Heart left ventricle (tissue), 16 donors: Measurements from ENCODE around the gene SPATA31C2. TPM values are rescaled to one million over a fixed set of nuclear protein-coding genes. Genes with fewer than 3 reads are reported as not detected.
"Not testable (repeated sequence)": the region's sequence is repeated elsewhere in the genome, so short reads cannot be mapped to it uniquely, and the experiment has no call there.

Experiments used
- ATAC-seq, 4 donors: fragments of 200-7000 bp; cut with Tn5 transposase; one replicate each; pipeline ENCODE4 v1.9.1; 2020 to 2022; ENCODE audit warnings: moderate library complexity in 4 of 4, mild to moderate bottlenecking in 3 of 4, moderate number of reproducible peaks in 1 of 4
- DNase-seq, 5 donors: peaks; one replicate each; pipeline ENCODE4 v3.0.0-alpha.2; 2020
- H3K27ac ChIP-seq, 12 donors: fragments of 200-600 bp; sonication (generic) in 4 of 12; one replicate each; pipeline versions ENCODE4 v1.5.0 to v1.8.0; 2016 to 2022; ENCODE audit warnings: mild to moderate bottlenecking in 2 of 12
- H3K27me3 ChIP-seq, 9 donors: fragments of 200-600 bp; sonication (generic) in 2 of 9; one replicate each; pipeline versions ENCODE4 v1.5.1 to v1.8.0; 2016 to 2022; ENCODE audit warnings: mild to moderate bottlenecking in 3 of 9
- H3K36me3 ChIP-seq, 9 donors: fragments of 200-600 bp; sonication (generic) in 2 of 9; one replicate each; pipeline versions ENCODE4 v1.5.0 to v1.8.0; 2018 to 2022; ENCODE audit warnings: mild to moderate bottlenecking in 2 of 9
- H3K4me1 ChIP-seq, 12 donors: fragments of 200-600 bp; sonication (generic) in 4 of 12; one replicate each; pipeline versions ENCODE4 v1.5.0 to v1.8.0; 2016 to 2022; ENCODE audit warnings: mild to moderate bottlenecking in 3 of 12
- H3K4me3 ChIP-seq, 12 donors: fragments of 200-600 bp; sonication (generic) in 4 of 12; one replicate each; pipeline versions ENCODE4 v1.5.0 to v1.8.0; 2017 to 2022; ENCODE audit warnings: mild to moderate bottlenecking in 9 of 12, moderate library complexity in 4 of 12
- H3K9me3 ChIP-seq, 12 donors: fragments of 200-600 bp; sonication (generic) in 4 of 12; one replicate each; pipeline versions ENCODE4 v1.5.0 to v1.8.0; 2016 to 2022; ENCODE audit warnings: mild to moderate bottlenecking in 1 of 12
- POLR2A ChIP-seq, 2 donors: fragments of 450-650 bp; IDR thresholded peaks; one replicate each; pipeline ENCODE4 v1.6.1; 2017; ENCODE audit warnings: antibody characterized with exemption in 2 of 2, mild to moderate bottlenecking in 2 of 2, moderate library complexity in 2 of 2
- WGBS, 4 donors: extraction: QIAGEN DNeasy Blood & Tissue Kit in 2 of 4; methylation state at CpG; one replicate each; pipeline versions ENCODE4 v1.1.5 to v1.1.7; 2013 to 2018; 5-methylcytosine and 5-hydroxymethylcytosine counted together
- intact Hi-C, 10 donors: fragments of 100-400 bp; cut with DNase I; formaldehyde crosslinking; loops; one replicate each; pipeline versions ENCODE4 v1.11.1 to v1.14.2; 2022
- polyA plus RNA-seq, 2 donors: library from polyadenylated mRNA; stranded (reverse); fragments of 200-250 nt; gene quantifications; one replicate each; pipeline ENCODE4 v1.2.3, GENCODE V29; 2013
- total RNA-seq, 9 donors: library from RNA; depleted of rRNA in 2 of 9; stranded (reverse); fragments of >200 nt in 2 of 9; fragmentation: NEBNext Ultra II Directional in 3 of 9; extraction: Animal tissue kit (Norgen Biotek cat#: 25700) in 3 of 9; gene quantifications; one replicate each; pipeline versions ENCODE4 v1.1.0 to v1.2.4, GENCODE V29; 2016 to 2023
- TF ChIP-seq, protein P1 (sequence below), 12 donors: fragments of 200-600 bp; sonication (generic) in 4 of 12; IDR thresholded peaks; one replicate each; pipeline versions ENCODE4 v1.5.0 to v1.8.0; 2018 to 2022; ENCODE audit warnings: antibody characterized with exemption in 12 of 12, mild to moderate bottlenecking in 5 of 12
- donor health status: ischemic (EF 13 %, LVEDD 7.1; RV severe dilation, severe dysfunction).
- donor health status: healthy with polysubstance abuse.
- donor health status: DM: no; HTN: yes; CAD: no.
- donor health status: DM: no; HTN: no; CAD: no.
- donor health status: ischemic (EF 25% LVEDD 6.9; RV normal size, moderate dysfunction).
- donor health status: ischemic (EF 25% LVEDD 5.7; RV mildly dilated, moderate dysfunction).
- donor health status: healthy.
- donor health status: DM: yes; HTN: yes; CAD: no.
- donor health status: ischemic (EF 35%, LVEDD 5.7; RV mildly dilated, moderate dysfunction).
- donor health status: nonischemic (EF 11% LVEDD 7.7; RV severe dilation, severe dysfunction).
- donor health status: DM: yes; HTN: yes; CAD: no.
- donor health status: PGD.
- donor health status: ischemic (EF 29% LVEDD 5.4; RV normal size, mild dysfunction).
- donor health status: nonischemic (EF 23%, LVEDD 6.1; RV moderate dilation, normal function).

Gene SPATA31C2
- total and polyA plus RNA-seq, 11 donors = not detected

DNA sequence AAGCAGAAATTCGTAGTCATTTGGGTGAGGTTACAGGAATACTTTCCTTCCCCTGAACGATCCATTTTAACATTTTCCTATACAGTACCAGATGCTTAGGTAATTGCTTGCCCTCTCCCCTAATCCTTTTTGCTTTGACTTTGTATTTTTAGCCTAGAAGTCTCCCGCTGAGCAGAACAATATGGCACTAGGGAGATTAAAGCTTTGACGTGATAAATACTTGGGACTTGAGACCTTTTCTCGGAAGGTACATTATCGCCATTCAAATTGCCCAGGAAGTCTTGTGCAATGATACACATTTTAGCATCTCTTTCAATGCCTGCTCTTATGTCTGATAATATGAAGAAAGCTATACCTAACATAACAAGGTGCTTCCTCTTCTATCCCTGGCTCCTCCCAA lies 22.9 kb upstream of the SPATA31C2 start:
- H3K27ac ChIP-seq = no peak overlapping the region
- no peak overlapping the region for H3K4me3 ChIP-seq
- H3K27me3 ChIP-seq = peaks cover 0 to 12% (median 0%) of the 10 kb centered on the region in 9 donors
- no peaks in the 10 kb centered on the region for H3K4me1 ChIP-seq
- ATAC-seq (no peak), DNase-seq (no peak)
- H3K36me3 ChIP-seq = no peaks in the 10 kb centered on the region
- H3K9me3 ChIP-seq = no peaks in the 10 kb centered on the region
- intact Hi-C loops = no loop called here
- WGBS, 4 donors = 57 to 66% (median 65%) methylated on average over 6 of the region's 6 CpGs
- TF ChIP-seq, protein P1, sequence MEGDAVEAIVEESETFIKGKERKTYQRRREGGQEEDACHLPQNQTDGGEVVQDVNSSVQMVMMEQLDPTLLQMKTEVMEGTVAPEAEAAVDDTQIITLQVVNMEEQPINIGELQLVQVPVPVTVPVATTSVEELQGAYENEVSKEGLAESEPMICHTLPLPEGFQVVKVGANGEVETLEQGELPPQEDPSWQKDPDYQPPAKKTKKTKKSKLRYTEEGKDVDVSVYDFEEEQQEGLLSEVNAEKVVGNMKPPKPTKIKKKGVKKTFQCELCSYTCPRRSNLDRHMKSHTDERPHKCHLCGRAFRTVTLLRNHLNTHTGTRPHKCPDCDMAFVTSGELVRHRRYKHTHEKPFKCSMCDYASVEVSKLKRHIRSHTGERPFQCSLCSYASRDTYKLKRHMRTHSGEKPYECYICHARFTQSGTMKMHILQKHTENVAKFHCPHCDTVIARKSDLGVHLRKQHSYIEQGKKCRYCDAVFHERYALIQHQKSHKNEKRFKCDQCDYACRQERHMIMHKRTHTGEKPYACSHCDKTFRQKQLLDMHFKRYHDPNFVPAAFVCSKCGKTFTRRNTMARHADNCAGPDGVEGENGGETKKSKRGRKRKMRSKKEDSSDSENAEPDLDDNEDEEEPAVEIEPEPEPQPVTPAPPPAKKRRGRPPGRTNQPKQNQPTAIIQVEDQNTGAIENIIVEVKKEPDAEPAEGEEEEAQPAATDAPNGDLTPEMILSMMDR (IDR thresholded peaks at IDR 0.05) = no peak
- no peak for TF ChIP-seq POLR2A (IDR thresholded peaks at IDR 0.05)

GRCh38 chr9:88143957-88144625 lies 5.8 kb upstream of the SPATA31C2 start:
- intact Hi-C loops = no loop called here
- H3K27ac ChIP-seq = no peak overlapping the region
- no peak for TF ChIP-seq POLR2A (IDR thresholded peaks at IDR 0.05)
- TF ChIP-seq, protein P1 (IDR thresholded peaks at IDR 0.05) = no peak

DNA sequence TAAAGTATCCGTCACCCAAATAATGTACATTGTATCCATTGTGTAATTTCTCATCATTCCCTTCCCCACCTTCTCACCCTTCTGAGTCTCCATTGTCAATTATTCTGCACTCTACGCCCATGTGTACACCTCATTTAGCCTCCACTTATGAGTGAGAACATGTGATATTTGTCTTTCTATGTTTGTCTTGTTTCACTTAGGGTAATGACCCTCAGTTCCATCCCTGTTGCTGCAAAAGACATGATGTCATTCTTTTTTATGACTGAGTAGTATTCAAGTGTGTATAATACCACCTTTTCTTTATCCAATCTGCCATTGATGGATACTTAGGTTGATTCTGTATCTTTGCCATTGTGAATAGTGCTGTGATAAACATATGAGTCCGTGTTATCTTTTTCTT lies 4.9 kb upstream of the SPATA31C2 start:
- Histone ChIP-seq H3K36me3 (no peaks in the 10 kb centered on the region), H3K4me1 (no peaks in the 10 kb centered on the region), H3K27ac (no peak overlapping the region), H3K27me3 (peaks cover 0 to 3% (median 0%) of the 10 kb centered on the region in 9 donors), H3K4me3 (no peak overlapping the region), H3K9me3 (no peaks in the 10 kb centered on the region)
- intact Hi-C loops = no loop called here
- WGBS, 4 donors = 81 to 86% (median 83%) methylated on average over 3 of the region's 3 CpGs
- TF ChIP-seq, protein P1 (IDR thresholded peaks at IDR 0.05) = no peak
- no peak for TF ChIP-seq POLR2A (IDR thresholded peaks at IDR 0.05)
- ATAC-seq (no peak), DNase-seq (no peak)

More at GRCh38 chr9:88143957-88144625, 5.8 kb upstream of the SPATA31C2 start:
- Histone ChIP-seq H3K36me3 (no peaks in the 10 kb centered on the region), H3K4me3 (no peak overlapping the region), H3K4me1 (no peaks in the 10 kb centered on the region), H3K9me3 (no peaks in the 10 kb centered on the region), H3K27me3 (peaks cover 0 to 3% (median 0%) of the 10 kb centered on the region in 9 donors)
- ATAC-seq (no peak), DNase-seq (no peak)
- WGBS, 4 donors = 75 to 91% (median 89%) methylated on average over 6 of the region's 6 CpGs

- H3K36me3 ChIP-seq, H3K4me1 ChIP-seq, DNase-seq, H3K4me3 ChIP-seq, intact Hi-C loops, H3K27me3 ChIP-seq, H3K9me3 ChIP-seq, ATAC-seq, H3K27ac ChIP-seq: not testable (repeated sequence)
- 37 to 57% (median 45%) methylated on average over 12 of the region's 12 CpGs for WGBS, 4 donors
Observed at GRCh38 chr9:88133552-88133951, 4.7 kb downstream of the SPATA31C2 start.

GRCh38 chr9:88129556-88129955 lies 8.7 kb downstream of the SPATA31C2 start:
- H3K36me3 ChIP-seq, DNase-seq, ATAC-seq, H3K4me3 ChIP-seq, H3K4me1 ChIP-seq, intact Hi-C loops, H3K9me3 ChIP-seq, H3K27ac ChIP-seq, H3K27me3 ChIP-seq: not testable (repeated sequence)
- 64 to 77% (median 70%) methylated on average over 4 to 9 of the region's 9 CpGs for WGBS, 4 donors

DNA sequence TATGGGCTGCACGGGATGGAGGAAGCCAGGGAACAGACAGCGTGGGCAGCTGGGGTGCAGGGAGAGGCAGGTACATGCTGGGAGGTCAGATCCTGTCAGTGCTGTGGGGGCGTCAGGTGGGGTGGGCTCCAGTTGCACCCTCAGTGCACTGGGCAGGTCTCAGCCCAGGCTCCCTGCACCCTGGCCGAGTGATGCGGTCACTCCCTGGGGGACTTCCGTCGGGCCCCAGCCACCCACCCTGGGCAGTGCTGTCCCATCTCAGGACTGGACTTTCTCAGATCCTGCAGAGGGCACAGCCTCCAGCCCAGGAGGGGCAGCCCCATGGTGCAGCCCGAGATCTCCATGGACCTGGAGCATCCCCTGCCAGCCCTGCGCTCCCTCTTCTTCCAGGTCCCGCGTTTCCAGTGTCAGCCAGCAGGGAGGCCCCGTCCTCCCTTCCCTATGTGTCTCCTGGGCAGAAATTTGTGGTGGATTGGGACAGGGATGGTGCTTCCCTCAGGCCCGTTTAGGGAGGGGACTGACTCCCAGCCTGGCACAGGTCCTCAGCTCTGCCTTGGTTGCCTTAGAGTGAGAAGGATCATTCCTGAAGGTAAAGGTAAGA lies 10.5 kb downstream of the SPATA31C2 start:
- ATAC-seq, DNase-seq, H3K4me3 ChIP-seq, intact Hi-C loops, H3K4me1 ChIP-seq, H3K27ac ChIP-seq, H3K27me3 ChIP-seq, H3K9me3 ChIP-seq, H3K36me3 ChIP-seq: not testable (repeated sequence)
- 90 to 95% (median 93%) methylated on average over 8 to 13 of the region's 13 CpGs for WGBS, 4 donors

- ATAC-seq, H3K27ac ChIP-seq, H3K4me3 ChIP-seq, H3K27me3 ChIP-seq, H3K4me1 ChIP-seq, DNase-seq, intact Hi-C loops, H3K36me3 ChIP-seq, H3K9me3 ChIP-seq: not testable (repeated sequence)
Observed at GRCh38 chr9:88123413-88123812, 14.9 kb downstream of the SPATA31C2 start.

DNA sequence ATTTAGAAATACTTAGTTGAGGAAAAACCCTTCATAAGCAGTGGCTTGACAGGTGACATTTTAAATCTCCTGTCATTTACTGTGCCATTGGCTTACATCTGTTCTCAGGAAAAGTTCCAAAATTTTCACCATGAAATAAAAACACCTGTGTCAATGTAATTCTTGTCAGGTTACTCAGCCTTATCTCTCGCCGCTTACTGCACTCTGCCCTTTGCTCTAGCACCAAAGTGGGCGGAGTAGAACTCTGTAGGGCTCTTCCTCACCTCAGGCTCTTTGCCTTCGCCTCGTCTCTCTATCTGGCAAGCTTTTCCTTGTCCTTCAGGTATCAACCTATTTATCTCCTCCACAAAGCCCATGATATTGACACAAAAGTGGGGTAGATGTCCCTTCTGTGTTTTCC lies 20.2 kb downstream of the SPATA31C2 start:
- H3K4me1 ChIP-seq, H3K4me3 ChIP-seq, H3K27ac ChIP-seq, DNase-seq, H3K36me3 ChIP-seq, H3K9me3 ChIP-seq, ATAC-seq, H3K27me3 ChIP-seq, intact Hi-C loops: not testable (repeated sequence)
- WGBS, 4 donors = 65 to 75% (median 71%) methylated on average over 5 of the region's 5 CpGs
